Mesothelial cell of epicardium (in vitro differentiated cells): Measurements from ENCODE around the gene MOB3A. TPM values are rescaled to one million over a fixed set of nuclear protein-coding genes. Genes with fewer than 3 reads are reported as not detected.

ENCODE experiments used
- DNase-seq, 2 experiments: peaks; one replicate each; pipeline ENCODE4 v3.0.0; 2021; ENCODE audit warnings: low spot score in 2 of 2; ENCODE audit not compliant: unreplicated experiment in 2 of 2
- H3K27ac Mint-ChIP-seq: 2 replicates; pipeline ENCODE4 v1.8.0; 2021; ENCODE audit warnings: mixed read lengths
- H3K27me3 Mint-ChIP-seq: 2 replicates; pipeline ENCODE4 v1.8.0; 2021; ENCODE audit warnings: low read depth, mixed read lengths
- H3K36me3 Mint-ChIP-seq: 2 replicates; pipeline ENCODE4 v1.8.0; 2021; ENCODE audit warnings: mixed read lengths
- H3K4me1 Mint-ChIP-seq: 2 replicates; pipeline ENCODE4 v1.8.0; 2021; ENCODE audit warnings: mixed read lengths
- H3K4me3 Mint-ChIP-seq: 2 replicates; pipeline ENCODE4 v1.8.0; 2021; ENCODE audit warnings: mild to moderate bottlenecking, moderate library complexity, mixed read lengths
- H3K9me3 Mint-ChIP-seq: 2 replicates; pipeline ENCODE4 v1.8.0; 2021; ENCODE audit warnings: mixed read lengths
- CTCF ChIP-seq: fragments of 200-600 bp; sonication (generic); IDR thresholded peaks from one replicate; pipeline ENCODE4 v1.5.0; 2021; ENCODE audit warnings: antibody characterized with exemption; ENCODE audit not compliant: unreplicated experiment
- total RNA-seq: library from RNA; stranded (reverse); gene quantifications from 3 replicates; pipeline ENCODE4 v1.2.1, GENCODE V29; 2021

MOB3A gene
- total RNA-seq, 1 donor from 2014 or later = 34.7 TPM

- Mint-ChIP-seq H3K27me3 (no peaks in the 10 kb centered on the region), H3K27ac (peak overlapping the region; percentile 92), H3K9me3 (no peaks in the 10 kb centered on the region), H3K4me3 (peak overlapping the region; percentile 56), H3K4me1 (peaks cover 11% of the 10 kb centered on the region), H3K36me3 (peaks cover 4% of the 10 kb centered on the region)
- no peak for TF ChIP-seq CTCF
- peak; percentile 97 to 99 for DNase-seq
Measured at GRCh38 chr19:2041683-2042484, 54.2 kb downstream of the MOB3A start.

- no peaks in the 10 kb centered on the region for H3K27me3 Mint-ChIP-seq
- H3K4me1 Mint-ChIP-seq = peaks cover 11% of the 10 kb centered on the region
- no peak for TF ChIP-seq CTCF
- DNase-seq = no peak
- peak overlapping the region; percentile 47 for H3K4me3 Mint-ChIP-seq
- peak overlapping the region; percentile 92 for H3K27ac Mint-ChIP-seq
- H3K9me3 Mint-ChIP-seq = no peaks in the 10 kb centered on the region
- H3K36me3 Mint-ChIP-seq = peaks cover 4% of the 10 kb centered on the region
Measured at GRCh38 chr19:2041433-2041682, 54.8 kb downstream of the MOB3A start.

GRCh38 chr19:2040647-2041432 is 55.3 kb downstream of the MOB3A start:
- TF ChIP-seq CTCF = no peak
- no peak for DNase-seq
- peaks cover 4% of the 10 kb centered on the region for H3K36me3 Mint-ChIP-seq
- no peaks in the 10 kb centered on the region for H3K27me3 Mint-ChIP-seq
- H3K4me1 Mint-ChIP-seq = peaks cover 11% of the 10 kb centered on the region
- peak overlapping the region; percentile 47 for H3K4me3 Mint-ChIP-seq
- H3K9me3 Mint-ChIP-seq = no peaks in the 10 kb centered on the region
- H3K27ac Mint-ChIP-seq = peak overlapping the region; percentile 92

GRCh38 chr19:2039959-2040646 is 56.0 kb downstream of the MOB3A start:
- H3K9me3 Mint-ChIP-seq = no peaks in the 10 kb centered on the region
- no peaks in the 10 kb centered on the region for H3K27me3 Mint-ChIP-seq
- no peak for TF ChIP-seq CTCF
- DNase-seq = no peak
- peak overlapping the region; percentile 34 for H3K27ac Mint-ChIP-seq
- H3K4me1 Mint-ChIP-seq = peaks cover 11% of the 10 kb centered on the region
- peaks cover 4% of the 10 kb centered on the region for H3K36me3 Mint-ChIP-seq
- no peak overlapping the region for H3K4me3 Mint-ChIP-seq

GRCh38 chr19:2039089-2039958 is 56.8 kb downstream of the MOB3A start:
- no peak for DNase-seq
- no peak overlapping the region for H3K4me3 Mint-ChIP-seq
- H3K27me3 Mint-ChIP-seq = no peaks in the 10 kb centered on the region

More at GRCh38 chr19:2039089-2039958, 56.8 kb downstream of the MOB3A start:
- TF ChIP-seq CTCF = no peak
- no peaks in the 10 kb centered on the region for H3K9me3 Mint-ChIP-seq
- H3K4me1 Mint-ChIP-seq = peaks cover 11% of the 10 kb centered on the region
- peak overlapping the region; percentile 34 for H3K27ac Mint-ChIP-seq
- H3K36me3 Mint-ChIP-seq = peaks cover 4% of the 10 kb centered on the region
